ENCODE results near the gene SCAND1.
"Not testable (repeated sequence)": the region's sequence is repeated elsewhere in the genome, so short reads cannot be mapped to it uniquely, and the experiment has no call there.

SCAND1 gene

GRCh38 chr20:35956616-35957015, 2.3 kb upstream of the SCAND1 start:
- no peak for FAIRE-seq

- no peak for FAIRE-seq
Measured at GRCh38 chr20:35954907-35955251, 577 bp upstream of the SCAND1 start.

- FAIRE-seq = no peak
Measured at GRCh38 chr20:35953387-35954199, 709 bp downstream of the SCAND1 start.

- no peak for FAIRE-seq
Measured at GRCh38 chr20:35952480-35953386, 1.6 kb downstream of the SCAND1 start.

GRCh38 chr20:35952080-35952479, 2.2 kb downstream of the SCAND1 start:
- not testable (repeated sequence) for FAIRE-seq

- FAIRE-seq = no peak
Measured at GRCh38 chr20:35950093-35950492, 4.2 kb downstream of the SCAND1 start.

- no peak for FAIRE-seq
Measured at GRCh38 chr20:35947907-35948306, 6.4 kb downstream of the SCAND1 start.

- no peak for FAIRE-seq
Measured at GRCh38 chr20:35947489-35947888, 6.8 kb downstream of the SCAND1 start.

GRCh38 chr20:35942243-35942642, 12.1 kb downstream of the SCAND1 start:
- no peak for FAIRE-seq

- no peak for FAIRE-seq
Measured at GRCh38 chr20:35941620-35942019, 12.7 kb downstream of the SCAND1 start.

GRCh38 chr20:35939264-35939663, 15.0 kb downstream of the SCAND1 start:
- no peak for FAIRE-seq

GRCh38 chr20:35934050-35934449, 20.3 kb downstream of the SCAND1 start:
- no peak for FAIRE-seq

- FAIRE-seq = no peak
Measured at GRCh38 chr20:35929301-35929700, 25.0 kb downstream of the SCAND1 start.

- no peak for FAIRE-seq
Measured at GRCh38 chr20:35920523-35920922, 33.8 kb downstream of the SCAND1 start.

GRCh38 chr20:35918021-35918420, 36.3 kb downstream of the SCAND1 start:
- FAIRE-seq = no peak

GRCh38 chr20:35917077-35917476, 37.2 kb downstream of the SCAND1 start:
- FAIRE-seq = no peak

GRCh38 chr20:35912881-35913280, 41.4 kb downstream of the SCAND1 start:
- no peak for FAIRE-seq

- FAIRE-seq = no peak
Measured at GRCh38 chr20:35910254-35910653, 44.0 kb downstream of the SCAND1 start.

GRCh38 chr20:35909796-35910195, 44.5 kb downstream of the SCAND1 start:
- no peak for FAIRE-seq

- no peak for FAIRE-seq
Measured at GRCh38 chr20:35909176-35909575, 45.1 kb downstream of the SCAND1 start.

- no peak for FAIRE-seq
Measured at GRCh38 chr20:35908007-35908406, 46.3 kb downstream of the SCAND1 start.

GRCh38 chr20:35907017-35907701, 47.1 kb downstream of the SCAND1 start:
- FAIRE-seq = no peak

GRCh38 chr20:35904982-35905663, 49.2 kb downstream of the SCAND1 start:
- FAIRE-seq = no peak

Measured in G401.6 (cell line).